SU-DHL-6 (cell line): Measurements from ENCODE around the gene CYB5R3.

Experiments
- H2AFZ ChIP-seq: fragments of 200-600 bp; sonication (generic); 2 replicates; pipeline ENCODE4 v1.6.1; 2014; ENCODE audit warnings: low read depth, mild to moderate bottlenecking, moderate library complexity, mixed read lengths, antibody characterized with exemption, low read length; ENCODE audit not compliant: severe bottlenecking
- H3F3A ChIP-seq: fragments of 200-600 bp; shearing (Covaris generic); 2 replicates; pipeline ENCODE4 v1.6.0; 2016; ENCODE audit warnings: antibody characterized with exemption, mild to moderate bottlenecking; ENCODE audit not compliant: insufficient read depth
- H3K27ac ChIP-seq: fragments of 200-600 bp; sonication (generic); 2 replicates; pipeline ENCODE4 v1.5.1; 2016; ENCODE audit warnings: low read depth, mild to moderate bottlenecking, low read length, moderate library complexity, mixed read lengths
- H3K27me3 ChIP-seq: fragments of 200-600 bp; sonication (generic), shearing (Covaris generic); 2 replicates; pipeline ENCODE4 v1.6.0; 2014; ENCODE audit warnings: mild to moderate bottlenecking, low read length
- H3K36me3 ChIP-seq: fragments of 200-600 bp; sonication (generic); 2 replicates; pipeline ENCODE4 v1.6.1; 2014; ENCODE audit warnings: mild to moderate bottlenecking, low read length, mixed read lengths
- H3K4me2 ChIP-seq: fragments of 300-600, 200-600 bp; shearing (Covaris generic), sonication (generic); 2 replicates; pipeline ENCODE4 v1.6.0; 2014; ENCODE audit warnings: low read length, low read depth, mild to moderate bottlenecking; ENCODE audit not compliant: poor library complexity, severe bottlenecking
- H3K4me3 ChIP-seq: fragments of 200-600 bp; sonication (generic); 2 replicates; pipeline ENCODE4 v1.5.1; 2014; ENCODE audit warnings: antibody characterized with exemption, low read length, mild to moderate bottlenecking, mixed read lengths; ENCODE audit not compliant: insufficient read depth, poor library complexity, severe bottlenecking
- H3K79me2 ChIP-seq: fragments of 200-600 bp; sonication (generic); 2 replicates; pipeline ENCODE4 v1.6.1; 2014; ENCODE audit warnings: mild to moderate bottlenecking, low read length, moderate library complexity; ENCODE audit not compliant: insufficient read depth
- H3K9ac ChIP-seq: fragments of 200-600 bp; sonication (generic); 2 replicates; pipeline ENCODE4 v1.7.0; 2014; ENCODE audit warnings: mild to moderate bottlenecking, low read length
- H3K9me2 ChIP-seq: fragments of 200-600 bp; sonication (generic); replicated peaks from 2 replicates; pipeline ENCODE4 v1.6.1; 2014; ENCODE audit warnings: low read length; ENCODE audit not compliant: insufficient read depth
- H3K9me3 ChIP-seq: fragments of 200-600 bp; sonication (generic); 2 replicates; pipeline ENCODE4 v1.6.1; 2014; ENCODE audit warnings: low read length, mixed read lengths; ENCODE audit not compliant: insufficient read depth
- H4K20me1 ChIP-seq: fragments of 200-600 bp; sonication (generic); 2 replicates; pipeline ENCODE4 v1.6.1; 2014; ENCODE audit warnings: low read depth, mild to moderate bottlenecking, antibody characterized with exemption, low read length, moderate library complexity, mixed read lengths
- EZH2phosphoT487 ChIP-seq: fragments of 200-600 bp; sonication (generic), shearing (Covaris generic); conservative IDR thresholded peaks from 2 replicates; pipeline ENCODE4 v1.6.1; 2018; ENCODE audit warnings: mild to moderate bottlenecking, antibody characterized with exemption, low read length, moderate library complexity, mixed read lengths
- TF ChIP-seq, protein P1 (sequence below): fragments of 200-600 bp; sonication (generic); IDR thresholded peaks from one replicate; pipeline ENCODE4 v1.5.1; 2017; ENCODE audit warnings: antibody characterized with exemption, mild to moderate bottlenecking, low read length, moderate library complexity; ENCODE audit not compliant: insufficient read depth, poor library complexity, severe bottlenecking

The CYB5R3 gene

DNA sequence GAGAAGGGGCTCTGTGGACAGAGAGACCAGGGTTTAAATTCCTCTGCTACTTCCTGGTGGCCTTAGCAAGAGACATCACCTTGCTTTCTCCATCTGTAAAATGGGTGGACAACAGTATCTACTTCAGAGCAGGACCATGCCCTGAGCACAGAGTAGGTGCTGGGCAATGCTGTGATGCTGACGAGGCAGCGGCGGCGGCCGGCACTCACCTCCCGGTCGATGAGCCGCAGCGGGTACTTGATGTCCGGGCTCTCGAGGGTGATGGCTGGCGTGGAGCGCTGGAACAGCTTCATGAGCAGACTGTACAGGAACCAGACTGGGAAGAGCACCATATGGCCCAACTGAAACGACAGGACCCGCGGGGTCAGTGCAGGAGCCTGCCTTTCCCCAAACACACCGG is 12.7 kb downstream of the CYB5R3 start:
- Histone ChIP-seq H3K9ac (no peak overlapping the region), H3K27ac (no peak overlapping the region), H2AFZ (no peak overlapping the region), H3K4me2 (no peak overlapping the region), H3K79me2 (no peaks in the 10 kb centered on the region), H3K36me3 (no peaks in the 10 kb centered on the region), H3K9me3 (no peaks in the 10 kb centered on the region), H3K27me3 (no peaks in the 10 kb centered on the region), H4K20me1 (no peaks in the 10 kb centered on the region), H3F3A (no peaks in the 10 kb centered on the region), H3K4me3 (no peak overlapping the region), H3K9me2 (no peaks in the 10 kb centered on the region)
- TF ChIP-seq EZH2phosphoT487 = no peak
- TF ChIP-seq, protein P1, sequence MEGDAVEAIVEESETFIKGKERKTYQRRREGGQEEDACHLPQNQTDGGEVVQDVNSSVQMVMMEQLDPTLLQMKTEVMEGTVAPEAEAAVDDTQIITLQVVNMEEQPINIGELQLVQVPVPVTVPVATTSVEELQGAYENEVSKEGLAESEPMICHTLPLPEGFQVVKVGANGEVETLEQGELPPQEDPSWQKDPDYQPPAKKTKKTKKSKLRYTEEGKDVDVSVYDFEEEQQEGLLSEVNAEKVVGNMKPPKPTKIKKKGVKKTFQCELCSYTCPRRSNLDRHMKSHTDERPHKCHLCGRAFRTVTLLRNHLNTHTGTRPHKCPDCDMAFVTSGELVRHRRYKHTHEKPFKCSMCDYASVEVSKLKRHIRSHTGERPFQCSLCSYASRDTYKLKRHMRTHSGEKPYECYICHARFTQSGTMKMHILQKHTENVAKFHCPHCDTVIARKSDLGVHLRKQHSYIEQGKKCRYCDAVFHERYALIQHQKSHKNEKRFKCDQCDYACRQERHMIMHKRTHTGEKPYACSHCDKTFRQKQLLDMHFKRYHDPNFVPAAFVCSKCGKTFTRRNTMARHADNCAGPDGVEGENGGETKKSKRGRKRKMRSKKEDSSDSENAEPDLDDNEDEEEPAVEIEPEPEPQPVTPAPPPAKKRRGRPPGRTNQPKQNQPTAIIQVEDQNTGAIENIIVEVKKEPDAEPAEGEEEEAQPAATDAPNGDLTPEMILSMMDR = no peak

DNA sequence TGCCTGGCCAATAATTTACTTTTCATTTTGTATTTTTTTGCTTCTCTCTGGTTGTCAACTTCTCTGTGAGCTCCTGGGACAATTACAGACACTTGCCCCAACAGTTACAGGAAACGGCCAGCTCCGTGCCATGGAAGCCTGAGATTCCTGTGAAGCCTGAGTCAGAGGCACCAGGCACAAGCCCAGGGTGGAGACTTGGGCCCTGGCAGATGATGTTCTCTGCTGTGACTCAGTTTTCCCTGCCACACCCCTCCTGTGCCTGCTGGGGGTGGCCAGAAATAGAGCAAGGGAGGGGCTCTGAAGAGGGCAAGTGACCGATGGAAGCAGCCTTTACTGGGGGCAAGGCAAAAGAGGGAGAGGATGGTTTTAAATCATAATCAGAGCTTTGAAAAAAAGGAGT is 13.7 kb downstream of the CYB5R3 start:
- Histone ChIP-seq H2AFZ (no peak overlapping the region), H3K4me2 (no peak overlapping the region), H4K20me1 (no peaks in the 10 kb centered on the region), H3K9me2 (no peaks in the 10 kb centered on the region), H3K36me3 (no peaks in the 10 kb centered on the region), H3K9ac (no peak overlapping the region), H3K9me3 (no peaks in the 10 kb centered on the region), H3K79me2 (no peaks in the 10 kb centered on the region), H3K27me3 (no peaks in the 10 kb centered on the region), H3K4me3 (no peak overlapping the region), H3K27ac (no peak overlapping the region), H3F3A (no peaks in the 10 kb centered on the region)
- TF ChIP-seq EZH2phosphoT487 = no peak
- TF ChIP-seq, protein P1 = no peak

DNA sequence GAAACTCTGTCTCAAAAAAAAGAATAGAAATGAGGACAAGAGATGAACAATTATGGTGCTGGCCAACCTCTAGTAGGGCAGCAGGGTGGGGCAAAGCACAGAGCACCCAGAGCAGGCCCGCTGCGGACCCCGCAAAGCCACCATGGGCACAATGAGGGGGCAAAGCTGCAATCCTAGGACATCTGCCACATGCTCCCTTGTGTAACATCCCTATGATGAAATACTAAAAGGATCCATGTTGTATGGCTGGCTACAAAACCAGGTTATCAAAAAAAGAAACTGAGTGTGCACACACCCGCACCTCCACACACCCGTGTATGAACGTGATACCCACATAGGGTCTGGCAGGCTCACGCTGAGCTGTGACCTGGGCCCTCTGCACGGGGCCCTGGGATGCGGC is 16.2 kb downstream of the CYB5R3 start:
- Histone ChIP-seq H3K9ac (no peak overlapping the region), H3K4me3 (no peak overlapping the region), H3K9me3 (no peaks in the 10 kb centered on the region), H3F3A (no peaks in the 10 kb centered on the region), H4K20me1 (no peaks in the 10 kb centered on the region), H3K4me2 (no peak overlapping the region), H3K9me2 (no peaks in the 10 kb centered on the region), H3K27ac (no peak overlapping the region), H3K79me2 (no peaks in the 10 kb centered on the region), H2AFZ (no peak overlapping the region), H3K27me3 (no peaks in the 10 kb centered on the region), H3K36me3 (no peaks in the 10 kb centered on the region)
- TF ChIP-seq, protein P1 = no peak
- TF ChIP-seq EZH2phosphoT487 = no peak
